ENCODE data around the gene SMG6.
"Not testable (repeated sequence)": the region's sequence is repeated elsewhere in the genome, so short reads cannot be mapped to it uniquely, and the experiment has no call there.

Gene SMG6

DNA sequence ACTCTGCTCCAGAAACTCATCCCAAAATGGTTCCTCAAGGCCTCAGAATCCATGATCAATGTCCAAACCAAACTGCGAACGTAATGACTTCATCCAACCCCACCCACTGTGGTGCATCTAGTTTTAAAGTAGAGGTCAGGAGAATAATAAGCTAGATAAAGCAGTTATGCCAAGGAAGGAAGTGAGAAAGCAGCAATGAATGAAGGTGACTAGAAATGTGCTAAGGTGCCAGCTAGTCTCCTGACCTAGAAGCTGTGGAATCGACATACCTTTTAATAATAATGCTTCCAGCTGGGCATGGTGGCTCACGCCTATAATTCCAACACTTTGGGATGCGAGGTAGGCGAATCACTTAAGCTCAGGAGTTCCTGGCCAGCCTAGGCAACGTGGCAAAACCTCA lies 99.2 kb downstream of the SMG6 start:
- Histone ChIP-seq H3K9ac (ENCODE audit: low read depth, low read length) (no peak overlapping the region), H3K4me3 (ENCODE audit: low read depth, low read length) (no peak overlapping the region), H3K9me3 (ENCODE audit: control insufficient read depth, insufficient read depth, low read length) (no peaks in the 10 kb centered on the region), H3K36me3 (ENCODE audit: control insufficient read depth, insufficient read depth, low read length) (no peaks in the 10 kb centered on the region), H3K4me1 (ENCODE audit: control insufficient read depth, insufficient read depth, low read length) (no peaks in the 10 kb centered on the region), H3K27me3 (ENCODE audit: control insufficient read depth, insufficient read depth, low read length) (no peaks in the 10 kb centered on the region)

DNA sequence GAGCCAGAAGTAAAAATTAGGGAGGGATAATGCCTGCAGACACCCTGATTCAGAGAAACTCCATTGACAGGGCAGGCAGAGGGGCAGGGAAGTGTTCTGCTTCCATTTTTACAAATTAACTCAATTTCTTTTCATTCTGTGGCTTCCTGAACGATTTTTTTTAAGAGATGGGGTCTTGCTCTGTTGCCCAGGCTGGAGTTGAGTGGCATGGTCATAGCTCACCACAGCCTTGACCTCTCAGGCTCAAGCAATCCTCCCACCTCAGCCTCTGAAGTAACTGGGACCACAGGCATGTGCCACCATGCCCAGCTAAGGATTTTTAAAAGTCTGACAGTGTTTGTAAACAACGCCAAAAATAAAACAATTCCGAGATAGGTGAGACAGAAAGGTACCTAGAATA lies 99.8 kb downstream of the SMG6 start:
- Histone ChIP-seq H3K4me1 (ENCODE audit: control insufficient read depth, insufficient read depth, low read length) (no peaks in the 10 kb centered on the region), H3K9ac (ENCODE audit: low read depth, low read length) (no peak overlapping the region), H3K9me3 (ENCODE audit: control insufficient read depth, insufficient read depth, low read length) (no peaks in the 10 kb centered on the region), H3K27me3 (ENCODE audit: control insufficient read depth, insufficient read depth, low read length) (no peaks in the 10 kb centered on the region), H3K36me3 (ENCODE audit: control insufficient read depth, insufficient read depth, low read length) (no peaks in the 10 kb centered on the region), H3K4me3 (ENCODE audit: low read depth, low read length) (no peak overlapping the region)

DNA sequence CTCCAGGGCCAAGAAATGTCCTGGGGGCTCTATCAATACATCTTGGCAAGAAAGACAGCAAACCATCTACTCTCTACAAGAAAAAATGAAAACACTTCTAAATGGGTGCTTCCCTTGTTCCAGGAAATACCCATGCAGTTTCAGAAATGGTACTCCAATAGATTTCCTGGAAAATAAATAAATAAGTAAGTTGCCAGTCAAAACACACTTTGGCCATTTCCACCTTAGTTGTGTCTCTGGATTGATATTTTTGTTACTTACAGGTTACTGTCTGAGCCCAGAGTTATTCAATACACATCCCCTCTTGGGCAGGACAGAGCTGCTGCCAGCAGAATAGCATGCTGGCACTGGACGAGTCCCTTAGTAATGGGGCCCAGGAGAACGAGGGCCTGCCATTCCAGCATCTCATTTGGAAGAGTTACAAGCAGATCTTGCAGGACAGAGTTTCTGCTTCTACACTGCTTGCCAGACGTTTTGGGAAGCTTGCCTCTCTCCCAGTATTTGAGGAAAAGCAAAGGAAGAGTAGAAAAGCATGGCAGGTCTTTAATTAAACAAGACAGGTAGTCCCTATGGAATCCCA lies 100.5 kb downstream of the SMG6 start:
- Histone ChIP-seq H3K4me3 (ENCODE audit: low read depth, low read length) (no peak overlapping the region), H3K36me3 (ENCODE audit: control insufficient read depth, insufficient read depth, low read length) (no peaks in the 10 kb centered on the region), H3K9me3 (ENCODE audit: control insufficient read depth, insufficient read depth, low read length) (no peaks in the 10 kb centered on the region), H3K4me1 (ENCODE audit: control insufficient read depth, insufficient read depth, low read length) (no peaks in the 10 kb centered on the region), H3K27me3 (ENCODE audit: control insufficient read depth, insufficient read depth, low read length) (no peaks in the 10 kb centered on the region), H3K9ac (ENCODE audit: low read depth, low read length) (no peak overlapping the region)

DNA sequence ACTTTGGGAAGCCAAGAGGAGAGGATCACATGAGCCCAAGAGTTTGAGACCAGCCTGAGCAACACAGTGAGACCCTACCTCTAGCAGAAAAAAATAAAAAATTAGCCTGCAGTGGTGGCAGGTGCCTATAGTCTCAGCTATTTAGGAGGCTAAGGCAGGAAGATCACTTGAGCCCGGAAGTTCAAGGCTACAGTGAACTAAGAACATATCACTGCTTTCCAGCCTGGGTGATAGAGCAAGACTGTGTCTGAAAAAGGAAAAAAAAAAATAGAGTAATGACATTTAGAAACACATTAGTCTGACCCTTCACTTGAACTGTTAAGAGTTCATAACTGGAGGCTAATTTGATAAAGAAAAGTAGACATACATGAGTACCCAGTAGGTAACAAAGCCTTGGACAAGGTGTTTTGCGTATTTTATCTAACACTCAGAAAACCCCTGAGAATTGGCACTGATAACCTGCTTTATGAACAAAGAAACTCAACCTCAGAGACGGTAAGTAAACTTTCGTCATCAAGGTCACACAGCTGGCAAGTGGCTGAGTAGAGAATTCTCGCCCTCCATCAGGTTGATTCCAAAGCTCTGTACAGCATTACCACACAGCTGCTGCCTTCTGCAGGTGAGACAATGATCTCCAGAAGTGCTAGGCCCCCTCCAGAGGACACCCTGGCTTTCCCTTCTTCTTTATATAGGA lies 101.1 kb downstream of the SMG6 start:
- no peaks in the 10 kb centered on the region for H3K9me3 ChIP-seq (ENCODE audit: control insufficient read depth, insufficient read depth, low read length)
- no peaks in the 10 kb centered on the region for H3K36me3 ChIP-seq (ENCODE audit: control insufficient read depth, insufficient read depth, low read length)
- H3K9ac ChIP-seq (ENCODE audit: low read depth, low read length): no peak overlapping the region
- H3K4me3 ChIP-seq (ENCODE audit: low read depth, low read length): no peak overlapping the region
- no peaks in the 10 kb centered on the region for H3K4me1 ChIP-seq (ENCODE audit: control insufficient read depth, insufficient read depth, low read length)
- H3K27me3 ChIP-seq (ENCODE audit: control insufficient read depth, insufficient read depth, low read length): no peaks in the 10 kb centered on the region

DNA sequence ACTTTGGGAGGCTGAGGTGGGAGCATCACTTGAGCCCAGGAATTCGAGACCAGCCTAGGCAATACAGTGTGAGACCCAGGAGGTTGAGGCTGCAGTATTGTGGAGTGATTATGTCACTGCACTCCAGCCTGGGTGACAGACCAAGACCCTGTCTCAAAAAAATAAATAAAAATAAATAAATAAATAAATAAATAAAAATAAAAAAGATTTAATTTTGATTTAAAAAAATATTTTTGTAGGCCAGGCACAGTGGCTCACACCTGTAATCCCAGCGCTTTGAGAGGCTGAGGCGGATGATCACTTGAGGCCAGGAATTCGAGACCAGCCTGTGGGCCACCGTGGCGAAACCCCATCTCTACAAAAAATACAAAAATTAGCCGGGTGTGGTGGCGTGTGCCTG lies 104.2 kb downstream of the SMG6 start:
- not testable (repeated sequence) for H3K27me3 ChIP-seq (ENCODE audit: control insufficient read depth, insufficient read depth, low read length); H3K9ac ChIP-seq (ENCODE audit: low read depth, low read length); H3K36me3 ChIP-seq (ENCODE audit: control insufficient read depth, insufficient read depth, low read length); H3K9me3 ChIP-seq (ENCODE audit: control insufficient read depth, insufficient read depth, low read length); H3K4me1 ChIP-seq (ENCODE audit: control insufficient read depth, insufficient read depth, low read length); H3K4me3 ChIP-seq (ENCODE audit: low read depth, low read length)

DNA sequence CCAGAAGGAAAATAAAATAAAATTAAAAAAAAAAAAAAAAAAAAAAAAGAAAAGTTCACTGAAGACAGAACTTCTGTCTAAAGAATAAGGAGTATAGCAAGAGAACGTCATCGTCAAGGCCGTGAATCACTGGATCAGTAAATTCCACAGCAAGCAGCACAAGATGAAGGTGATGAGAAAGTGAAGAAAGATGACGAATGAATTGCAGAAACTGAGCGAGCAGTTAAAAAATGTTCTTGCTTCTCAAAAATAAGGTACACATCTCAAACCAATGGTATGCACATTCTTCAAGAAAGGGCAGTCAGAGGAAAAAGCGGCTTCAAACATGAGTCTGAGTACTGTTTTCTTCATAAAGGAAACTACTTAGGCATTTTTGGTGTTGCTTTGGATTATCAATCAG lies 104.7 kb downstream of the SMG6 start:
- no peaks in the 10 kb centered on the region for H3K36me3 ChIP-seq (ENCODE audit: control insufficient read depth, insufficient read depth, low read length)
- H3K4me3 ChIP-seq (ENCODE audit: low read depth, low read length): no peak overlapping the region
- H3K9ac ChIP-seq (ENCODE audit: low read depth, low read length): no peak overlapping the region
- no peaks in the 10 kb centered on the region for H3K27me3 ChIP-seq (ENCODE audit: control insufficient read depth, insufficient read depth, low read length)
- H3K9me3 ChIP-seq (ENCODE audit: control insufficient read depth, insufficient read depth, low read length): no peaks in the 10 kb centered on the region
- H3K4me1 ChIP-seq (ENCODE audit: control insufficient read depth, insufficient read depth, low read length): peaks cover 9% of the 10 kb centered on the region

DNA sequence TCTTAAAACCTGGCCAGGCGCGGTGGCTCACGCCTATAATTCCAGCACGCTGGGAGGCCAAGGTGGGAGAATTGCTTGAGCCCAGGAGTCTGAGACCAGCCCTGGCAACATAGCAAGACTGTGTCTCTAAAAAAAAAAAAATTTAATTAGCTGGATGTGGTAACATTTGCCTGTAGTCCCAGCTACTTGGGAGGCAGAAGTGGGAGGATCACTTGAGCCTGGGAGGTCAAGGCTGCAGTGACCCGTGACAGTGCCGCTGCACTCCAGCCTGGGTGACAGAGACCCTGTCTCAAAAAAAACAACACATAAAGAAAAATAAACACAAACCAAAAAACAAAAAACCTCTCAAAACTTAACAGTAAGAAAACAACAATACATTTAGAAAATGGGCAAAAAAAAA lies 106.3 kb downstream of the SMG6 start:
- Histone ChIP-seq H3K4me3 (ENCODE audit: low read depth, low read length) (no peak overlapping the region), H3K27me3 (ENCODE audit: control insufficient read depth, insufficient read depth, low read length) (no peaks in the 10 kb centered on the region), H3K4me1 (ENCODE audit: control insufficient read depth, insufficient read depth, low read length) (peaks cover 9% of the 10 kb centered on the region), H3K9ac (ENCODE audit: low read depth, low read length) (no peak overlapping the region), H3K9me3 (ENCODE audit: control insufficient read depth, insufficient read depth, low read length) (no peaks in the 10 kb centered on the region), H3K36me3 (ENCODE audit: control insufficient read depth, insufficient read depth, low read length) (no peaks in the 10 kb centered on the region)

DNA sequence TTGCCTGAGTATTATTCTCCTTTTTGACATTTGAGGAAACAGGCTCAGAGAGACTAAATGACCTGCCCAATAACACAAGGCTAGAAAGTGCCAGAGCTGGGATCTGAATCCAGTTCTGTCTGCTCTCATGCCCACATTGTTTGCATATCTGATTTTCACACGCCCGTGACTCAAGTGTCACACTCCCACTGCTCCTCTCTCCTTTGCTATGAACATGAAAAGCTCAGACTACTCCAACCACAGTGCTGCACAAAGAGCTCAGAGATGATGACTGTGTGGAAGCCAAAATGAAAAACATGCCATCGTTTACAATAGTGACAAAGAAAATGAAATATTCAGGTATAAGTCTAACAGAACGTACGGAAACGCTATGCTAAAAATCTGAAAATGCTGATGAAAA lies 107.9 kb downstream of the SMG6 start:
- H3K9ac ChIP-seq (ENCODE audit: low read depth, low read length): no peak overlapping the region
- H3K9me3 ChIP-seq (ENCODE audit: control insufficient read depth, insufficient read depth, low read length): no peaks in the 10 kb centered on the region
- no peak overlapping the region for H3K4me3 ChIP-seq (ENCODE audit: low read depth, low read length)
- H3K36me3 ChIP-seq (ENCODE audit: control insufficient read depth, insufficient read depth, low read length): no peaks in the 10 kb centered on the region
- no peaks in the 10 kb centered on the region for H3K27me3 ChIP-seq (ENCODE audit: control insufficient read depth, insufficient read depth, low read length)
- H3K4me1 ChIP-seq (ENCODE audit: control insufficient read depth, insufficient read depth, low read length): peaks cover 9% of the 10 kb centered on the region

DNA sequence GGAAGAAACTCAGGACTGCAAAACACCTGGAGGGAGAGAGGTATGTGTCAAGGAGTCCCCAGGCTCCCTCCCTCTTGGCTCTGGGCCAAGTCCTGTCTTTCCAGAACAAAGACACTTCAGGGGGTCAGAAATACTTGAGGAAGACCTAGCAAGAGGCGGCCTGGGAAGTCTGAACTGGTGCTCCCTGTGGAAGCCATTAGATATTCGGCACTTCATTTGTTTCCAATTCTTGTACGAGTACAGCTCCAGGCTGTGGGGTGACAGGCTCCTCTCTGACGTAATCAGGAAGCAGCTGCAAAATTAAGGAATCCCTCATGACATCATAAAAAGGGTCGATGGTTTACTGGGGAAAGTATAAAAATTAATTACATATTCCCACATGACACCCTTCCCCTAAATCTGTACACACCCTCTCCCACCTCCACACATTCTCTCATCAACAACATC lies 108.7 kb downstream of the SMG6 start:
- H3K27me3 ChIP-seq (ENCODE audit: control insufficient read depth, insufficient read depth, low read length): no peaks in the 10 kb centered on the region
- H3K9me3 ChIP-seq (ENCODE audit: control insufficient read depth, insufficient read depth, low read length): no peaks in the 10 kb centered on the region
- H3K4me3 ChIP-seq (ENCODE audit: low read depth, low read length): no peak overlapping the region
- no peaks in the 10 kb centered on the region for H3K36me3 ChIP-seq (ENCODE audit: control insufficient read depth, insufficient read depth, low read length)
- no peak overlapping the region for H3K9ac ChIP-seq (ENCODE audit: low read depth, low read length)
- peaks cover 9% of the 10 kb centered on the region for H3K4me1 ChIP-seq (ENCODE audit: control insufficient read depth, insufficient read depth, low read length)

DNA sequence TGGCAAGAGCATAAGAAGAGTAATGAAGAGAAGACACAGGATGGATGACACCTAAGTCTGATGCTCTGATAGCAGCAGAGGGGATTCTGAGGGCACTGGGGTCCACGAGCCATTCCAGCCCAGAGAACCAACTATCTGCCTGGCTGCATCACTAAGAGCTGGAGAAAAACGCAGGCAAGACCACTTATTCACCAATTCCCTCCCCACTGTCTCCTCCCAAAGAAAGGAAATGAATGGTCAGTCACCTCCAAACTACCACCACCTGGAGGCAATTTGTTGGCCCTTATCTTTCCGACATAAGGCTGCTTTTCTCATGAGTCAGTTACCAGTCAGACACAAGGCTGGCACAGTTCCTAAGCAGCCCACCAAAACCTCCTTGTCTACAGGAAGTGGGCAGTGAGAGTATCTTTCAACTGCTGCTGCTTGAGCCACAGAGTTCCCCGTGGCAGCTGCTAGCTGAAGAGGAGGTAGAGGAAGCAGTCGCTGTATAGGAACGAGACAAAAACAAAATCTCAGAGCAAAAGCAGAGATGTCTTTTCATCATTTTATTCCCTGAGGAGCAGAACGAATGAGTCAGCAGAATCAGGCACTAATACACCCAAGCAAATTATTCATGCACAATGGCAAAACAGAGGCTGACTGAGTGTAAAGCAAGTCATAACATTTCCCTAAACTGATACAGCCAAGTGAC lies 111.1 kb downstream of the SMG6 start:
- H3K4me1 ChIP-seq (ENCODE audit: control insufficient read depth, insufficient read depth, low read length): peaks cover 9% of the 10 kb centered on the region
- no peaks in the 10 kb centered on the region for H3K9me3 ChIP-seq (ENCODE audit: control insufficient read depth, insufficient read depth, low read length)
- no peaks in the 10 kb centered on the region for H3K36me3 ChIP-seq (ENCODE audit: control insufficient read depth, insufficient read depth, low read length)
- no peak overlapping the region for H3K9ac ChIP-seq (ENCODE audit: low read depth, low read length)
- no peak overlapping the region for H3K4me3 ChIP-seq (ENCODE audit: low read depth, low read length)
- H3K27me3 ChIP-seq (ENCODE audit: control insufficient read depth, insufficient read depth, low read length): no peaks in the 10 kb centered on the region

DNA sequence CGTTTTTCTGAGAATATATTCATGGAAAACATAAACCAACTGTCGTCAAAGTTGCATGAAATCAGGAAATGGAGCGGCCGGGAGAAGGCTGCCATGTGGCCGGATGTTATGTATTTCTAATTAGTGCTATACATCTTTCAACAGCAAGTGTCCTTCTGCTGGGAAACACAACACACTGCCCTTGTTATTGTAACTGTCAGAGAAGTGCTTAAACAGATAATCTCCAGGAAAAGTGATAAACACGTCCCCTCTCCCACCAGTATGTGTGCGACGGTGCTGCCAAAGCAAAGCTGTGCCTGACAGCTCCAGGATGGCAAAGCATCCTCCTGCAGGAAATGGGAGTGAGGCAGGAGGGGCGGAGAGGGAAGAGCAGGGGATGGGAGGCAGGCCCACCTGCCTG lies 111.8 kb downstream of the SMG6 start:
- Histone ChIP-seq H3K36me3 (ENCODE audit: control insufficient read depth, insufficient read depth, low read length) (peaks cover 1% of the 10 kb centered on the region), H3K4me3 (ENCODE audit: low read depth, low read length) (no peak overlapping the region), H3K9ac (ENCODE audit: low read depth, low read length) (no peak overlapping the region), H3K27me3 (ENCODE audit: control insufficient read depth, insufficient read depth, low read length) (no peaks in the 10 kb centered on the region), H3K9me3 (ENCODE audit: control insufficient read depth, insufficient read depth, low read length) (no peaks in the 10 kb centered on the region), H3K4me1 (ENCODE audit: control insufficient read depth, insufficient read depth, low read length) (peaks cover 9% of the 10 kb centered on the region)

DNA sequence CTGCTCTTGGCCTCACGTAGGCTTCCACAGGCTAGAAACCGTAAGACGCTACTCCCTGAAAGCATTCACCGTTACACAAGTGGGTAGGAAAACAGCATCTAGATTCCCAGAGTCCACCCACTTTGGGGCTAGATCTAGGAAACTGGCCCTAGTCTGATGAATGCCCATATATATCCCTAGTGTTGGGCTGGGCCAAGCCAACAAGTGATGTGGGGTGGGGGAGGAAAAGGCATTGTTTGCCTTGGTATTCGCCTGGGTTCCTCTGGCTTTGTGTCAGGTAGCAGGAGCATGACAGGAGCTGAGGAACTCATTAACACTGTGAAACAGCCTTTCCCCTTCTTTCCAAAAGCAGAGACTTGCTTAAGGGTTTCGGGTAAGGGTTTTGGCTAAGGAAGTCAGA lies 112.4 kb downstream of the SMG6 start:
- Histone ChIP-seq H3K9ac (ENCODE audit: low read depth, low read length) (no peak overlapping the region), H3K4me3 (ENCODE audit: low read depth, low read length) (no peak overlapping the region), H3K9me3 (ENCODE audit: control insufficient read depth, insufficient read depth, low read length) (no peaks in the 10 kb centered on the region), H3K27me3 (ENCODE audit: control insufficient read depth, insufficient read depth, low read length) (no peaks in the 10 kb centered on the region), H3K36me3 (ENCODE audit: control insufficient read depth, insufficient read depth, low read length) (peaks cover 5% of the 10 kb centered on the region), H3K4me1 (ENCODE audit: control insufficient read depth, insufficient read depth, low read length) (peaks cover 9% of the 10 kb centered on the region)

Data from iPS-15b (cell line).